ENCODE results near the gene LIPA. TPM values are rescaled to one million over a fixed set of nuclear protein-coding genes. Genes with fewer than 3 reads are reported as not detected.
"Not testable (repeated sequence)": the region's sequence is repeated elsewhere in the genome, so short reads cannot be mapped to it uniquely, and the experiment has no call there.

The LIPA gene
- total RNA-seq, 2 donors from 2014 or later, result 30.4 to 37.8 TPM

- intact Hi-C loops (cut with DNase I), result no loop called here
- H3K4me1 ChIP-seq, result no peaks in the 10 kb centered on the region
- DNase-seq, result no peak
- no peak overlapping the region for H3K9ac ChIP-seq (ENCODE audit: low read depth in 2 of 2, low read length in 2 of 2)
- H3K27ac ChIP-seq, result no peak overlapping the region
- no peaks in the 10 kb centered on the region for H3K9me3 ChIP-seq
- H3K27me3 ChIP-seq, result no peaks in the 10 kb centered on the region
- no peaks in the 10 kb centered on the region for H3K36me3 ChIP-seq
- TF ChIP-seq CTCF (IDR thresholded peaks at IDR 0.05), result no peak
- no peak overlapping the region for H3K4me3 ChIP-seq
Observed at GRCh38 chr10:89258881-89259280, 7.3 kb upstream of the LIPA start.

- H3K4me3 ChIP-seq, result no peak overlapping the region
- H3K36me3 ChIP-seq, result no peaks in the 10 kb centered on the region
- no peaks in the 10 kb centered on the region for H3K4me1 ChIP-seq
- no peak for TF ChIP-seq CTCF (IDR thresholded peaks at IDR 0.05)
- no peaks in the 10 kb centered on the region for H3K27me3 ChIP-seq
- intact Hi-C loops (cut with DNase I), result no loop called here
- no peaks in the 10 kb centered on the region for H3K9me3 ChIP-seq
- no peak for DNase-seq
- no peak overlapping the region for H3K9ac ChIP-seq (ENCODE audit: low read depth in 2 of 2, low read length in 2 of 2)
- H3K27ac ChIP-seq, result no peak overlapping the region
Observed at GRCh38 chr10:89257581-89257980, 6.0 kb upstream of the LIPA start.

GRCh38 chr10:89256962-89257361, 5.4 kb upstream of the LIPA start:
- no peak overlapping the region for H3K4me3 ChIP-seq
- H3K4me1 ChIP-seq, result no peaks in the 10 kb centered on the region
- H3K27me3 ChIP-seq, result no peaks in the 10 kb centered on the region
- H3K9ac ChIP-seq (ENCODE audit: low read depth in 2 of 2, low read length in 2 of 2), result no peak overlapping the region
- DNase-seq, result no peak
- intact Hi-C loops (cut with DNase I), result no loop called here
- no peak overlapping the region for H3K27ac ChIP-seq
- no peaks in the 10 kb centered on the region for H3K36me3 ChIP-seq
- H3K9me3 ChIP-seq, result no peaks in the 10 kb centered on the region
- TF ChIP-seq CTCF (IDR thresholded peaks at IDR 0.05), result no peak

GRCh38 chr10:89256340-89256739, 4.8 kb upstream of the LIPA start:
- intact Hi-C loops (cut with DNase I), result no loop called here
- H3K4me3 ChIP-seq, result no peak overlapping the region
- TF ChIP-seq CTCF (IDR thresholded peaks at IDR 0.05), result no peak
- H3K36me3 ChIP-seq, result no peaks in the 10 kb centered on the region
- no peak overlapping the region for H3K27ac ChIP-seq
- H3K9ac ChIP-seq (ENCODE audit: low read depth in 2 of 2, low read length in 2 of 2), result no peak overlapping the region
- no peaks in the 10 kb centered on the region for H3K4me1 ChIP-seq
- DNase-seq, result no peak
- H3K27me3 ChIP-seq, result no peaks in the 10 kb centered on the region
- H3K9me3 ChIP-seq, result no peaks in the 10 kb centered on the region

- no peak overlapping the region for H3K9ac ChIP-seq (ENCODE audit: low read depth in 2 of 2, low read length in 2 of 2)
- TF ChIP-seq CTCF (IDR thresholded peaks at IDR 0.05), result no peak
- H3K4me1 ChIP-seq, result peaks cover 2% of the 10 kb centered on the region
- intact Hi-C loops (cut with DNase I), result no loop called here
- no peak for DNase-seq
- no peaks in the 10 kb centered on the region for H3K9me3 ChIP-seq
- H3K27me3 ChIP-seq, result no peaks in the 10 kb centered on the region
- H3K4me3 ChIP-seq, result no peak overlapping the region
- H3K36me3 ChIP-seq, result no peaks in the 10 kb centered on the region
- no peak overlapping the region for H3K27ac ChIP-seq
Observed at GRCh38 chr10:89255793-89256192, 4.2 kb upstream of the LIPA start.

GRCh38 chr10:89255091-89255579, 3.6 kb upstream of the LIPA start:
- intact Hi-C loops (cut with DNase I); H3K27ac ChIP-seq; H3K36me3 ChIP-seq; H3K27me3 ChIP-seq; H3K4me1 ChIP-seq; H3K9me3 ChIP-seq; DNase-seq; H3K9ac ChIP-seq (ENCODE audit: low read depth in 2 of 2, low read length in 2 of 2); H3K4me3 ChIP-seq: not testable (repeated sequence)
